ENCODE measurements around the gene KAT7.
A peak's percentile ranks its signal among the peaks of the same experiment; 100 is the strongest.
"Not testable (repeated sequence)": the region's sequence is repeated elsewhere in the genome, so short reads cannot be mapped to it uniquely, and the experiment has no call there.

The KAT7 gene

DNA sequence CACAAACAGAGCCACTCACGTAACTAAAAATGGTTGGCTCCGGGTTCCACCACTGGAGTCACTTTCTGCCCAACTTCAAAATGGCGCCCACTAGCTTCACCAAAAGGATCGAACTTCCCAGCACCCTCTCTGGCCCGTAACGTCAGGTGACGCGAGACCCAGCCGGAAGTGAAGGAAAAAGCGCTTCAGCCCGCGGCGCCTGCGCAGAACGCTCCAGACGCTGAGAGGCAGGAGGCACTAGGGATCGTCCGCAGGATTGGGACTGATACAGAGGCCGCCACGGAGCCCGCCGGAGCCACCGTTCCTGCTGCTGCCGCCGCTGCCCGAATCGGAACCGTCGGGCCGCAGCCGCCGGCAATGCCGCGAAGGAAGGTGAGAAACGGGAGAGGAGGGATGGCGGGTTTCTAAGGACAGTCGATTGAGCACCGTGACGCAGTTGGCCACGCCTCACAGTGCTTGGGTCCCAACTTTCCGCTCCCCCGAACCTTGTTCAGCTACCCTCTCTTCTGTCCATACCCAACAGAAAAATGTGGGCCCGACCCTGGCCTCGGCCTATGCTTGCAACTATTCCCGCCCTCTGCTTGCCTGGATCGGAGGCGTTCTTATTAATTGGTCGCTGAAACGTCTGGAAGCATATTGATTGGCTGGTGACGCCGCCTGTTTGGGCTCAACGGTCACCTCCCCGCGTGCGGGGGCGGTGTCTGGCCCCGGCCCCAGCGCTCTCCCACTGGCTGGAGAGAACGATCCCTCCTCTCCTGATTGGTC lies at the start of gene KAT7:
TSS of gene KAT7 (plus strand) at position 204 of the 765 bp plus-strand sequence. CDS start at position 358, 154 bp downstream.
- DNase-seq (ENCODE audit: low read depth in 3 of 3, low spot score in 1 of 3) = peak; percentile 91 to 96 (median 96)

GRCh38 chr17:49739641-49740271 lies 48.7 kb upstream of the KAT7 start:
- DNase-seq (ENCODE audit: low read depth in 3 of 3, low spot score in 1 of 3) = peak; percentile 56 to 96 (median 93)

DNA sequence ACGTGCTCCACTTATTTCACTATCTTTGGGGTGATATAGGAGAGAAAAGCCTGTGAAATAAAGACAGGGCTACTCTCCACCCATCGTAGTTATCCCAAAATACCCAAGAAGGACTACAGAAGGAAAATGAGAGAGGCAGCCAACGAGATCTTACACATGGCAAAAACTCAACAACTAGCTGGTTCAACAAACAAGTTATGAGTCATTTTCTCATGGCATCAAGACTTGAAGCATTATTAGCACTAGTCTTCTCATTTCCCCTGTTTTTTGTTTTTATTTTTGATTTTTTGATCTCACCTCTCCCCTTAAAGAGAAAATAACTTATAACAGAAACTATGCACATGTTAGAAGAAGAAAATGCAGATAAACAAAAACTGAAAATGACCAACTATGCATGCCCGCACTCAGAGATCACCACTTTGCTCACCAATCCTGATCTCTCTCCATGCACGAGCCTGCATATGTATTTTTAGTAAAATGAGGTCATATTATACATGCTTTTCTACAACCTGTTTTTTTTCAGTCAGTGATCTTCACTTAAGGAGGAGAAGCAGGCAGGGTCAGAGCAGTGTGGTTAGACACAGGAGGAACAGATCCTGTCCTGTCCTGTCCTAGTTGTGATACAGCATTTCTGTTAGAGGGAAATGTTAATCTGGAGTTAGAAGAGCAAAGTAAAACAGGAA lies 47.3 kb upstream of the KAT7 start:
- no peak for DNase-seq (ENCODE audit: low read depth in 3 of 3, low spot score in 1 of 3)

DNA sequence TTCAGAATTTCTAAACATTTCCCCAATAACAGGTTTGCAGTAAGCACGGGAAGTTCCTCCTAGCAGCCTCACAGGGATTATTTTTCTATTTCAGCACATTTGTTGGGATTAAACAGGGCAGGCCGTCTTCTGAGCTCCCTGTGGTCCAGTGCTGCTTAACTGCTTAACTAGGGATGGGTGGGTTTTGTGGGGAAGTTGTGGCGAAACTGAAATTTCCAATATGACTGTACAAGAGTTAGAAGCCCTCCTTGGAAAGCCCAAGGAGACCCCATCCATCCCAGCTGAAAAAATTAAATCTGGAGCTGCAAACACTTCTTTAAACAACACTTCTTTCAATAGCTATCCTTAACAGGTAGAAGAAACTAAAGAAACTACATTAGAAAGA lies 46.8 kb upstream of the KAT7 start:
- DNase-seq (ENCODE audit: low read depth in 3 of 3, low spot score in 1 of 3) = no peak

- no peak for DNase-seq (ENCODE audit: low read depth in 3 of 3, low spot score in 1 of 3)
Measured at GRCh38 chr17:49742166-49742638, 46.3 kb upstream of the KAT7 start.

GRCh38 chr17:49745175-49746139 lies 43.0 kb upstream of the KAT7 start:
- DNase-seq (ENCODE audit: low read depth in 3 of 3, low spot score in 1 of 3) = no peak

DNA sequence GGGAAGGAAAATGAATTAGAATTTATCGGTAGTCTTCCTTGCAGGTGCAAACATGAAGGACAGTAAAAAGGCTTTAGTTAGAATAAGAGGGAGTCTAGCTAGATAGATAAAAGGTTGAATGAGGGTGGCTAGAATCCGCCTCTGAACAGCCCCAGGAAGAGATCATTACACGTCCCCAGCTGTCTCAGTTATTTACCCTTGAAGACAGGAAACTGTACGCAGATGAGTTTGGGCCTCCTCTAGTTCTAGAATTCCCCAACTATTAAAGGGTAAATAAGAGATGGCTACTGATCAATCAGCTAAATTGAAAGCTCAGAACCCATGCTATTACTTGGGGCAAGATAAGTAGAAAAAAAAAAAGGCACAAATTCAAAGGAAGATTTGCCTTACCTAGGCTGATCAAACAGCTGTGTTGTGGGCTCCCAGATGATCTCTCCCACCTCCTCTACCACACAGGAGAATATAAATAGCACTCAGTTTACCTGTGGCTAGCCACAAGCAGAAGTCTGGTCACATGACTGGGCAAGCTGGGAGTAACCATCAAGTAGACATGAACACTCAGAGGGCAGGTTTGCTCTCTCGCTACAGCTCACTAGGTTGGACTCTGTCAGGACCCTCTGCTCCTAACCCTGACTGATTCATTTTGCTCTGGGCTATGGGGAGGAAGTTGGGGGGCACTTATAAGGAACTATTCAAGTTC lies 41.5 kb upstream of the KAT7 start:
- no peak for DNase-seq (ENCODE audit: low read depth in 3 of 3, low spot score in 1 of 3)

- no peak for DNase-seq (ENCODE audit: low read depth in 3 of 3, low spot score in 1 of 3)
Measured at GRCh38 chr17:49747632-49748031, 40.8 kb upstream of the KAT7 start.

DNA sequence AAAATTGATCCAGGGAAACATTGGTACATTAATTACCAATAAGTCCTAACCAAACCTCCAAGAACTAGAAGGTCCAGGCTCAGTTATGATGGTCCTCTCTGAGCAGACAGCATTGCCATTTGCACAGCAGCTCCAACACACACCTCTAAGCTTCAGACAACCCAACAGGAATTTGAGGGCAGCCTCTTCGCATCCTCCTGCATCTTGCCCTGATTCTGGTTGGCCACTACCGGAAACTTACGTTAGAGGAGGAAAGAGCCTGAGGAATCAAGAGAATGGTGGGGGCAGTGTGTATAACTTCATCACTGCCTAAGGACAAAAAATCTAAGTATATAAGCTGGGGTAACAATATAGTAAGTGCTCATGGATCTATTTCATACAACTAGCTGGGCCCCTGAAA lies 40.3 kb upstream of the KAT7 start:
- DNase-seq (ENCODE audit: low read depth in 3 of 3, low spot score in 1 of 3) = no peak

- peak in 1 of 3 donors; percentile 36 for DNase-seq (ENCODE audit: low read depth in 3 of 3, low spot score in 1 of 3)
Measured at GRCh38 chr17:49748791-49749190, 39.7 kb upstream of the KAT7 start.

GRCh38 chr17:49749730-49750129 lies 38.8 kb upstream of the KAT7 start:
- DNase-seq (ENCODE audit: low read depth in 3 of 3, low spot score in 1 of 3) = no peak

DNA sequence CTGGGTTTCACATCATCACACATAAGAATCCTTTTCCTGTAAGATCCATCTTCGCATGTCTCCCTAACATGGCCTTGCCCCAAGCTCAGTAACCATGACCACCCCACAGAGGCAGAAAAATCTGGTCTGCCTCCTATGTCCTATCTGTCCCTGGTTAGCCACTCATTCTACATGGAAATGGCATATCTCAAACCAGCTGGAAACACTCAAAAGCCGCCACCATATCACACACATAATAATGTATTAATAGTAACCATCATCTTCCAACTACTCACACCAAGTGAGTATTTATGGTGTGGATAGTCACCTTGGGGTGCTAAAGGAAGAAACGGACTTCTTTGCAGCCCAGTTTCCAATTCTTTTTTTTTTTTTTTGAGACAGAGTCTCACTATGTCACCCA lies 36.0 kb upstream of the KAT7 start:
- no peak for DNase-seq (ENCODE audit: low read depth in 3 of 3, low spot score in 1 of 3)

GRCh38 chr17:49753959-49754391 lies 34.5 kb upstream of the KAT7 start:
- no peak for DNase-seq (ENCODE audit: low read depth in 3 of 3, low spot score in 1 of 3)

DNA sequence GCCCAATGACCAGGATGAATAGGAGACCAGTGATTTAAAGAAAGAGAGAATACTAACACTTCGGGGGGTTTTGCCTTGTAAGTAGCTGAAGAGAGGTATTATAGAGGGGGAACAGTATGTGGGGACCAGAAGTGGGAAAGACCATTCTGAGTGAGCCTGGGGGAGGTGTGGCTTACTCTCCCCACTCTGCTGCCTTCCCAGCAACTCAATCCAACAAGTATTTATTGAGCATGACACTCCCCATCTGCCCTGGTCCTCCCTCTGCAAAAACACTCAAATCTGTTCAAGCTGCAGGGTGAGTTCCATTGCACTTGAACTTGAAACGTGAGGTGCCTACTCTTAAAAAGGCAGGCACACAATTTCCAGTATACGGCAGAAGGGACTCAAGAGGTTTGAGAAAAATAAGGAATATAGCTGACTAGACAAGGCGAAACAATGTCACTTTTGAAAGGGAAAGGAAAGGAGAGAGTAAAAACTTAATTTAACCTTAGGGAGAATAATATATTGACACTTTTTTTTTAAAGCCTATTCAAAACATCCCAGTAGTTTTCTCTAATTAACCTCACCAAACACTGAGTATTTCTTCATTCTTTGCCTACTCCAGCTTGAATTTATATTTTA lies 32.7 kb upstream of the KAT7 start:
- DNase-seq (ENCODE audit: low read depth in 3 of 3, low spot score in 1 of 3) = no peak

DNA sequence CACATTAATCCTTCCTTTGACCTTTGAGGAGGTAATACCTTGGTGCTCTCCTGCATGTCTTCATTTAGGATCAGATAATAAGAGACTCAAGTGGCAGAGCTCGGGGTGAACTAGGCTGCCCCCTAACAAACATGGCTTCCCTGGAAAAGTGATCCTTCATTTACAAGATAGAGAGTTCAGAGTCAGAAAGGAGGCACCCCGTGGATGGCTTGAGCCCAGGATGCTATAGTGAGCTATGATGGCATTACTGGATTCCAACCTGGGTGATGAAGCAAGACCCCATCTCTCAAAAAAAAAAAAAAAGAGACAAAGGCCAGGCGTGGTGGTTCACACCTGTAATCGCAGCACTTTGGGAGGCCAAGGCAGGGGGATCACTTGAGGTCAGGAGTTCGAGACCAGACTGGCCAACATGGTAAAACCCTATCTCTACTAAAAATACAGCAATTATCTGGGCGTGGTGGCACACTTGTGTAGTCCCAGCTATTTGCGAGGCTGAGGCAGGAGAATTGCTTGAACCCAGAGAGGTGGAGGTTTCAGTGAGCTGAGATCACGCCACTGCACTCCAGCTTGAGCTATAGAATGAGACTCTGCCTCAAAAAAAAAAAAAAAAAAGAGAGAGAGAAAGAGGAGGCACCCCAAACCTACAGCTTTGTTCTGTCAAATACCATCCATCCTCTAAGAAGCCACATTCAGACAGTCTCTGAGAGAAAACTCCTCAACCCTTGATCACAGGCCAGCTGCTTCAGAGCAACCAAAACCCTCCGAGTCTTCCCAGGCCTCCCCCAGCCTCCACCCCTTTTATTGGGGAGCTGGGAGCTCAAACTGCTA lies 31.9 kb upstream of the KAT7 start:
- DNase-seq (ENCODE audit: low read depth in 3 of 3, low spot score in 1 of 3) = no peak

- no peak for DNase-seq (ENCODE audit: low read depth in 3 of 3, low spot score in 1 of 3)
Measured at GRCh38 chr17:49757151-49757777, 31.2 kb upstream of the KAT7 start.

DNA sequence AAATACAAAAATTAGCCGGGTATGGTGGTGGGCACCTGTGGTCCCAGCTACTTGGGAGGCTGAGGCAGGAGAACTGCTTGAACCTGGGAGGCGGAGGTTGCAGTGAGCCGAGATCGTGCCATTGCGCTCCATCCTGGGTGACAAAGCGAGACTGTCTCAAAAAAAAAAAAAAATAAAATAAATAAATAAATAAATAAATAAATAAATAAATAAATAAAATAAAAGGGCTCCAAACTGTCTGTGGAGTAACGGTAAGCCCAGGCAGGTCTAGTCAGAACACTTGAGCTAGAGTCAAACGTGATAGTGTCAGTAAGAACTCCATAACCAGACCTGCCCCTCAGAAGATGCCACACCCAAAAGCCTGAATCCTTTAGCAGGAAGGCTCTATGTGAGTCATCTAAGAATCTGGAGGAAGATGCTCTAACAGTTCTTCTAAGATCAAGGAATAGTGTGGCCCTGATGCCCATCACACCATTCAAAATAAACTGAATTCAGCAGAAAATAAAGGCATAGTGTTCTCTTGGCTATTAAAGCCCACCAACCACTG lies 29.9 kb upstream of the KAT7 start:
- DNase-seq (ENCODE audit: low read depth in 3 of 3, low spot score in 1 of 3) = not testable (repeated sequence)

- DNase-seq (ENCODE audit: low read depth in 3 of 3, low spot score in 1 of 3) = no peak
Measured at GRCh38 chr17:49759203-49759602, 29.3 kb upstream of the KAT7 start.

Measured in stimulated activated CD4-positive, alpha-beta T cell treated with anti-CD3 and anti-CD28 coated beads, TNF-alpha, amount 100 ng/mL, for 1 hour (primary cell).